IMR-90 (cell line): Measurements from ENCODE around the gene HNRNPC.

Source experiments
- BHLHE40 ChIP-seq: fragments of 150-350 bp; IDR thresholded peaks from 2 replicates; pipeline ENCODE4 v1.6.1; 2016; ENCODE audit warnings: mild to moderate bottlenecking, low read depth, low read length
- CTCF ChIP-seq: conservative IDR thresholded peaks from 2 replicates; pipeline ENCODE4 v1.5.1; 2012; ENCODE audit warnings: mild to moderate bottlenecking, low read depth, low read length, improper control_type of control experiment
- FOS ChIP-seq: fragments of 150-350 bp; IDR thresholded peaks from 2 replicates; pipeline ENCODE4 v1.6.1; 2016; ENCODE audit warnings: low read depth, low read length
- MAFK ChIP-seq: IDR thresholded peaks from 2 replicates; pipeline ENCODE4 v1.6.1; 2012; ENCODE audit warnings: low read depth, low read length, improper control_type of control experiment
- NFE2L2 ChIP-seq: fragments of 150-350 bp; IDR thresholded peaks from 2 replicates; pipeline ENCODE4 v1.6.1; 2016; ENCODE audit warnings: low read depth, mild to moderate bottlenecking, low read length
- POLR2A ChIP-seq: IDR thresholded peaks from 2 replicates; pipeline ENCODE4 v1.6.1; 2012; ENCODE audit warnings: mild to moderate bottlenecking, low read depth, low read length
- RAD21 ChIP-seq: IDR thresholded peaks from 2 replicates; pipeline ENCODE4 v1.6.1; 2012; ENCODE audit warnings: low read length, improper control_type of control experiment
- RFX5 ChIP-seq: IDR thresholded peaks from 2 replicates; pipeline ENCODE4 v1.8.0; 2012; ENCODE audit warnings: low read depth, mild to moderate bottlenecking, low read length, moderate library complexity
- SMC3 ChIP-seq: fragments of 150-350 bp; IDR thresholded peaks from 2 replicates; pipeline ENCODE4 v1.6.1; 2016; ENCODE audit warnings: low read depth, mild to moderate bottlenecking, antibody characterized with exemption, low read length, moderate library complexity

- no peak for TF ChIP-seq CTCF
- TF ChIP-seq RFX5, result no peak
- TF ChIP-seq RAD21, result no peak
- no peak for TF ChIP-seq BHLHE40
- no peak for TF ChIP-seq SMC3
- TF ChIP-seq POLR2A, result no peak
- no peak for TF ChIP-seq FOS
- no peak for TF ChIP-seq NFE2L2
- TF ChIP-seq MAFK, result no peak
Observed at GRCh38 chr14:21309238-21309636, 40.0 kb upstream of the HNRNPC start.
